GM12874 (cell line): ENCODE results near the gene LAMTOR5.

Experiments
- CTCF ChIP-seq: IDR thresholded peaks from 2 replicates; pipeline ENCODE4 v1.5.1; 2011; ENCODE audit warnings: low read depth, mild to moderate bottlenecking, control low read depth, low read length, moderate library complexity; ENCODE audit not compliant: insufficient read depth

The LAMTOR5 gene

DNA sequence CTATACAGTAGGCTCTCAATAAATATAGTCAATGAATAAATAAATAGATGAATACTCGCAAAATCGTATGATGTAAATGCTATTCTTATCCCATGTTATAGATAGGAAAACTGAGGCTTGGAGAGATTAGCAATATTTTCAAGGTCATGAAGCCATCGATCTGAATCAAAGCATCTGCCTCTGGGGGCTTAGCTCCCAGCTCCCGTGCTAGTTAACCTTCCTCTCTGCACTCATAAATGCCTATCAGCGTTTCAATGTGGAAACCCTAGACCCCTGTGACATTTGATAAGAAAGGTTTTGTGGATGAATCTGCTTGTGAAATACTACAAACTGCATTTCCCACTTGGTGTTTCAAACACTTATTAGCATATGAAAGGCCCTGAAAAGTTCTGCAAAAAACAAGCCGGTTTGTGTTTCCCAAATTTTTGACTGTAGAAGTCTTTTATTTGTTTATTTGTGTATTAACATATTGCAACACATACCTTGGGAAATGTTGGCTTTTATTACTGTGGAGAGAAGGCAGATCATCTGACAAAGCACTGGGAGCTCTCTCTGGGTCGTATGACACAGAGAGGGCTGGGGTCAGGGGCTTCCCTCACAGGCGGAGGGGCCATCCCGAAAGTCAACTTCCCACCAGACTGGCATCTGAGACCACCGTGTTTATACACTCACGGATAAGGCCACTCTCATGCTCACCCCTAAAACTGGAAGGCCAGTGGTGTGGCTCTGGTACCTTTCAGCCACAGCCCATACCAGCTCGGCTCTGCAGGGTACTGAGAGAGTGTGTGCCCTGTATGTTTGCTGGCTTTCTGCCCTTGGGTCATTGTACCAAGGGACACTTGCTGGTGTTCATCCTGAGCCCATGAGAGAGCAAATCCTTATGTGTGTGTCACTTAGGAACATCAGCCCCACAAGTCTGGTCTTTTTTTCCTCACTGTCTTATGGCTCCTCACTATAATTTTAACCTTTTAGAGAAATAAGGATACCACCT, 42.5 kb upstream of the LAMTOR5 start:
- no peak for TF ChIP-seq CTCF

DNA sequence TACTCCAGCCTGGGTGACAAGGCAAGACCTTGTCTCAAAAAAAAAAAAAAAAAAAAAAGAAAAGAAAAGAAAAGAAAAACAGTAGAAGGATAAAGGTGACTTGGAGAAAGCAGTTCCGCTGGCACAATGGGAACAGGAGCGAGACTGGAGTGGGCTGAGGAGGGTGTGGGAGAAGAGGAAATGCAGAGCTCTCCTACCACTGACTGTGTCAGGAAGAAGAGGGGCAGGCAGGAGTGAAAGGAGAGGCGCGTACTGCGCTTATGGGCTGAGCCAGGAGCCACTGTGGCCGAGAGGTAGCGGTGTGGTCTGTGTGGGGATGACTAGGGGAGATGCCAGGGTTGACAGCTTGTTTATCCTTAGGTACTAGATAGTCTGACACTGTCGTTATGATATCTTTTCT, 37.1 kb upstream of the LAMTOR5 start:
- TF ChIP-seq CTCF, result no peak

DNA sequence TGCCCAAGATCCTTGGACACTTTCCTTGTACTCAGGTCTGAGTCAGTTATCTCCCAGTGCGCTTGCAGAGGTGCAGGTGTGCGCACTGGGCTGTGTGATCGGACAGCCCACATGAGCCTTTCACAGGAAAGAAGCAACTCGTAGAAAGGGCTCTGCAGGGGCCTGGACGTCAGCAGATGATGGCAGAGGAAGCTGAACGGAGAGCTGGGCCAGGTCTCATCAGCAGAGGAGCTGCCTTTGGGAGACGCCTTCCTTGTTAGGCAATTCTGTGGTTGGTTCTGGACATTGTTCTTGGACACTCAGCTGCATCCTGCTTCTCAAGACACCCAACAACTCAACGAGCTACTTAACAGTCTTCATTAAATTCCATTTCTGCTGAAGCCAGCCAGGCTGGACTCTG, 36.0 kb upstream of the LAMTOR5 start:
- no peak for TF ChIP-seq CTCF

GRCh38 chr1:110441888-110442287, 34.4 kb upstream of the LAMTOR5 start:
- no peak for TF ChIP-seq CTCF

DNA sequence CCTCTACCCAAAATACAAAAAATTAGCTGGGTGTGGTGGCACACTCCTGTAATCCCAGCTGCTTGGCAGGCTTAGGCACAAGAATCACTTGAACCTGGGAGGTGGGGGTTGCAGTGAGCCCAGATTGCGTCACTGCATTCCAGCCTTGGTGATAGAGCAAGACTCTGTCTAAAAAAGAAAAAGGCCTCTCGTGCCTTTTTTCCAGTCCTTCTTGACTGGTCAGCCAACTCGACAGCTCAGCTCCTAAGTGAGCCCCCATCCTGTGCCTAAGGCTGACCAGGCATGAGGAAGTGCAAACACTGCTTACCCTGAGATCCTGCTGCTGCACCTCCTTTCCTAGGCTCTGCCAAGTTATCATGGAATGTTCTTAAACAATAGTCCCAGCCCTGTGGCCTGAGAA, 33.4 kb upstream of the LAMTOR5 start:
- TF ChIP-seq CTCF, result no peak

DNA sequence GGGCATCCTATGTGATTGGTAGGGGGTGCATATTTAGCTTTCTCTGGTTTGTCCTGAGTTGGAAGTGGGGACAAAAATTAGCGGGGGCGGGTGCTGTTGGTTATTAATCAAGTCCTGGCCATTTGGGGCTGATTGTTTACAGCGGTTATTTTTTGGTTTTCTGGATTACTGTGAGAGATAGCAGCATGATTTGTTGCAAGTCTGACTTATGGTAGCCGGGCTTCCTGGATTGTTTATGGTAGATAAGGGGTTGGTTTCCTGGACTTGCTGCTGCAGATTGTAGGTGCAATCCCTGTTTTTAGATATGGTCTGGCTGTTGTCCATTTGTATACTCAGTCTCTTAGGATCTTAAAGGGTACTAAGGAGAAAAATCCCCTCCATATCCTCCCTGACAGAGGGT, 31.4 kb upstream of the LAMTOR5 start:
- no peak for TF ChIP-seq CTCF

GRCh38 chr1:110436635-110437034, 29.1 kb upstream of the LAMTOR5 start:
- no peak for TF ChIP-seq CTCF
